Keratinocyte (primary cell): ENCODE data around the gene OR2A42.
"Not testable (repeated sequence)": the region's sequence is repeated elsewhere in the genome, so short reads cannot be mapped to it uniquely, and the experiment has no call there.

Source experiments
- EZH2 ChIP-seq: IDR thresholded peaks from one replicate; pipeline ENCODE4 v1.6.1; 2012; ENCODE audit warnings: inconsistent platforms, mild to moderate bottlenecking, low read length, moderate library complexity
- TF ChIP-seq, protein P1 (sequence below), 3 experiments: IDR thresholded peaks in 1 of 3; conservative IDR thresholded peaks in 1 of 3; optimal IDR thresholded peaks in 1 of 3; 2 replicates in 2 of 3; 3 replicates in 1 of 3; pipeline versions ENCODE3 to v1.5.1; 2011; ENCODE audit warnings: low read length in 3 of 3, mild to moderate bottlenecking in 3 of 3, moderate library complexity in 2 of 3, control low read depth in 1 of 3, inconsistent platforms in 1 of 3; ENCODE audit not compliant: insufficient read depth in 2 of 3; ENCODE audit errors: extremely low read depth in 1 of 3

GRCh38 chr7:144193782-144194181, 45.6 kb downstream of the OR2A42 start:
- TF ChIP-seq, protein P1, sequence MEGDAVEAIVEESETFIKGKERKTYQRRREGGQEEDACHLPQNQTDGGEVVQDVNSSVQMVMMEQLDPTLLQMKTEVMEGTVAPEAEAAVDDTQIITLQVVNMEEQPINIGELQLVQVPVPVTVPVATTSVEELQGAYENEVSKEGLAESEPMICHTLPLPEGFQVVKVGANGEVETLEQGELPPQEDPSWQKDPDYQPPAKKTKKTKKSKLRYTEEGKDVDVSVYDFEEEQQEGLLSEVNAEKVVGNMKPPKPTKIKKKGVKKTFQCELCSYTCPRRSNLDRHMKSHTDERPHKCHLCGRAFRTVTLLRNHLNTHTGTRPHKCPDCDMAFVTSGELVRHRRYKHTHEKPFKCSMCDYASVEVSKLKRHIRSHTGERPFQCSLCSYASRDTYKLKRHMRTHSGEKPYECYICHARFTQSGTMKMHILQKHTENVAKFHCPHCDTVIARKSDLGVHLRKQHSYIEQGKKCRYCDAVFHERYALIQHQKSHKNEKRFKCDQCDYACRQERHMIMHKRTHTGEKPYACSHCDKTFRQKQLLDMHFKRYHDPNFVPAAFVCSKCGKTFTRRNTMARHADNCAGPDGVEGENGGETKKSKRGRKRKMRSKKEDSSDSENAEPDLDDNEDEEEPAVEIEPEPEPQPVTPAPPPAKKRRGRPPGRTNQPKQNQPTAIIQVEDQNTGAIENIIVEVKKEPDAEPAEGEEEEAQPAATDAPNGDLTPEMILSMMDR (optimal IDR thresholded peaks at IDR 0.05 in 1 of 3, IDR thresholded peaks at IDR 0.05 in 1 of 3, conservative IDR thresholded peaks at IDR 0.05 in 1 of 3; ENCODE audit: extremely low read depth in 1 of 3, insufficient read depth in 2 of 3, low read length in 3 of 3): not testable (repeated sequence)
- not testable (repeated sequence) for TF ChIP-seq EZH2
